Tibial nerve (tissue), 4 donors: Measurements from ENCODE around the gene ATP8A2.

ENCODE experiments used
- CTCF ChIP-seq, 5 experiments: fragments of 200-600 bp in 3 of 5; fragments of 450-650 bp in 2 of 5; sonication (generic) in 3 of 5; IDR thresholded peaks; one replicate each; pipeline ENCODE4 v1.5.1; 2016 to 2019; ENCODE audit warnings: antibody characterized with exemption in 5 of 5, mild to moderate bottlenecking in 3 of 5, moderate library complexity in 2 of 5
- EP300 ChIP-seq, 2 donors: sonication (generic); formaldehyde crosslinking; IDR thresholded peaks; one replicate each; pipeline ENCODE4 v1.6.1; 2017; ENCODE audit warnings: antibody characterized with exemption in 2 of 2, mild to moderate bottlenecking in 1 of 2
- POLR2A ChIP-seq, 2 donors: fragments of 450-650 bp; IDR thresholded peaks; one replicate each; pipeline ENCODE4 v1.6.1; 2017; ENCODE audit warnings: antibody characterized with exemption in 2 of 2, mild to moderate bottlenecking in 2 of 2, moderate library complexity in 2 of 2

GRCh38 chr13:25518441-25518840, 146.7 kb downstream of the ATP8A2 start:
- no peak for TF ChIP-seq POLR2A (IDR thresholded peaks at IDR 0.05)
- no peak for TF ChIP-seq CTCF (IDR thresholded peaks at IDR 0.05)
- no peak for TF ChIP-seq EP300 (IDR thresholded peaks at IDR 0.05)
